HepG2 (cell line): ENCODE measurements around the gene GON7. TPM values are rescaled to one million over a fixed set of nuclear protein-coding genes. Genes with fewer than 3 reads are reported as not detected.

Experiments used
- ATAC-seq: fragments of 200-7000 bp; cut with Tn5 transposase; 3 replicates; pipeline ENCODE4 v1.9.1; 2020; ENCODE audit warnings: mild to moderate bottlenecking, moderate library complexity
- BruUV-seq: library from RNA; stranded (reverse); fragments of 400-500 nt; replicated peaks from 2 replicates; lab custom pipeline; 2021; lab: Mats Ljungman, UMichigan
- CTCF ChIA-PET: fragments of 300-600 bp; formaldehyde crosslinking; extraction: SDS; loops from one replicate; lab custom pipeline; 2021; ENCODE audit warnings: low total read pairs, inconsistent platforms, low intra/inter-chr PET ratio; lab: Yijun Ruan, JAX
- POLR2A ChIA-PET: fragments of 350-600 bp; sonication (Branson Sonifier 250); formaldehyde crosslinking; loops from one replicate; lab custom pipeline; 2020; ENCODE audit warnings: antibody characterized with exemption, inconsistent platforms; lab: Yijun Ruan, JAX
- DNase-seq: peaks from one replicate; pipeline ENCODE4 v3.0.0-alpha.2; 2015; ENCODE audit warnings: low spot score
- FAIRE-seq: peaks from 3 replicates; lab custom pipeline; 2011; peaks lifted over from hg19 to GRCh38; lab: Jason Lieb, UNC
- H2AFZ ChIP-seq: one replicate; pipeline ENCODE4 v1.6.1; 2011; ENCODE audit warnings: low read length, inconsistent platforms
- H3K27ac ChIP-seq: fragments of 300-600 bp; 3 replicates; pipeline ENCODE4 v1.8.0; 2011; ENCODE audit warnings: mixed run types, mild to moderate bottlenecking, mixed read lengths, low read length, inconsistent platforms; ENCODE audit not compliant: insufficient read depth; ENCODE audit errors: extremely low read length
- H3K27me3 ChIP-seq, 2 experiments: fragments of 200-600 bp in 1 of 2; 2 replicates in 1 of 2; 3 replicates in 1 of 2; pipeline versions ENCODE4 v1.6.0 to v1.8.0; 2011; ENCODE audit warnings: low read length in 2 of 2, mild to moderate bottlenecking in 2 of 2, moderate library complexity in 2 of 2, inconsistent platforms in 1 of 2; ENCODE audit not compliant: insufficient read depth in 2 of 2, control insufficient read depth in 1 of 2
- H3K36me3 ChIP-seq, 2 experiments: fragments of 200-600 bp in 1 of 2; replicated peaks in 1 of 2; 2 replicates in 1 of 2; 3 replicates in 1 of 2; pipeline versions ENCODE4 v1.5.1 to v1.8.0; 2011; ENCODE audit warnings: low read length in 2 of 2, inconsistent platforms in 1 of 2; ENCODE audit not compliant: insufficient read depth in 2 of 2, control insufficient read depth in 1 of 2
- H3K4me1 ChIP-seq: 2 replicates; pipeline ENCODE4 v1.5.1; 2012; ENCODE audit warnings: low read length, inconsistent platforms; ENCODE audit not compliant: insufficient read depth
- H3K4me2 ChIP-seq: 2 replicates; pipeline ENCODE4 v1.6.0; 2011; ENCODE audit warnings: low read depth, low read length, inconsistent platforms
- H3K4me3 ChIP-seq, 3 experiments: fragments of 200-600 bp in 1 of 3; sonication (generic), shearing (Covaris generic) in 1 of 3; replicated peaks in 1 of 3; 2 replicates each; pipeline ENCODE4 v1.5.1; 2011 to 2016; ENCODE audit warnings: low read length in 3 of 3, inconsistent platforms in 2 of 3, low read depth in 2 of 3, mild to moderate bottlenecking in 2 of 3, control low read depth in 1 of 3, mixed read lengths in 1 of 3; ENCODE audit not compliant: insufficient read depth in 1 of 3
- H3K79me2 ChIP-seq: one replicate; pipeline ENCODE4 v1.6.1; 2011; ENCODE audit warnings: low read length, inconsistent platforms; ENCODE audit not compliant: insufficient read depth
- H3K9ac ChIP-seq: 2 replicates; pipeline ENCODE4 v1.6.0; 2011; ENCODE audit warnings: mild to moderate bottlenecking, low read depth, low read length, inconsistent platforms; ENCODE audit not compliant: insufficient read depth
- H3K9me3 ChIP-seq: 2 replicates; pipeline ENCODE4 v1.5.1; 2012; ENCODE audit warnings: mild to moderate bottlenecking, low read length
- H4K20me1 ChIP-seq: 2 replicates; pipeline ENCODE4 v1.6.0; 2011; ENCODE audit warnings: inconsistent platforms, mild to moderate bottlenecking, low read length, moderate library complexity; ENCODE audit not compliant: insufficient read depth
- MED8 ChIP-seq: sonication (generic); formaldehyde crosslinking; IDR thresholded peaks from 2 replicates; pipeline ENCODE4 v1.8.1; 2023; ENCODE audit warnings: mild to moderate bottlenecking, missing genetic modification reagents; ENCODE audit not compliant: insufficient replicate concordance
- NKX3-1 ChIP-seq: sonication (generic); formaldehyde crosslinking; IDR thresholded peaks from 2 replicates; pipeline ENCODE4 v1.5.0; 2020; ENCODE audit warnings: missing genetic modification reagents
- REXO4 ChIP-seq: sonication (generic); formaldehyde crosslinking; IDR thresholded peaks from 2 replicates; pipeline ENCODE4 v1.8.0; 2022; ENCODE audit warnings: missing genetic modification reagents, mild to moderate bottlenecking, borderline replicate concordance
- RFXANK ChIP-seq: IDR thresholded peaks from 2 replicates; pipeline ENCODE4 v1.6.1; 2016
- SOX5 ChIP-seq: IDR thresholded peaks from 2 replicates; pipeline ENCODE4 v1.6.1; 2016; ENCODE audit warnings: borderline replicate concordance
- SRF ChIP-seq: IDR thresholded peaks from 2 replicates; pipeline ENCODE4 v1.6.1; 2011; ENCODE audit warnings: mild to moderate bottlenecking, low read depth, low read length, moderate library complexity
- SSRP1 ChIP-seq: IDR thresholded peaks from 2 replicates; pipeline ENCODE4 v1.6.1; 2016; ENCODE audit warnings: control low read depth
- THAP11 ChIP-seq: IDR thresholded peaks from 2 replicates; pipeline ENCODE4 v1.6.1; 2016; ENCODE audit warnings: missing biosample characterization, missing genetic modification reagents
- TP53 ChIP-seq: sonication (generic); formaldehyde crosslinking; conservative IDR thresholded peaks from 2 replicates; pipeline ENCODE4 v1.4.0; 2020; ENCODE audit warnings: missing genetic modification reagents
- ZNF230 ChIP-seq: sonication (generic); formaldehyde crosslinking; IDR thresholded peaks from 2 replicates; pipeline ENCODE4 v1.4.0; 2020; ENCODE audit warnings: mild to moderate bottlenecking, missing genetic modification reagents
- ZNF235 ChIP-seq: sonication (generic); formaldehyde crosslinking; IDR thresholded peaks from 2 replicates; pipeline ENCODE4 v1.8.1; 2023; ENCODE audit warnings: mild to moderate bottlenecking, missing genetic modification reagents, borderline replicate concordance
- ZNF605 ChIP-seq: sonication (generic); formaldehyde crosslinking; IDR thresholded peaks from 2 replicates; pipeline ENCODE4 v1.8.0; 2022; ENCODE audit warnings: mild to moderate bottlenecking, missing genetic modification reagents
- ZNF614 ChIP-seq: IDR thresholded peaks from 2 replicates; pipeline ENCODE4 v1.6.1; 2018; ENCODE audit warnings: missing biosample characterization, missing genetic modification reagents, inconsistent platforms, borderline replicate concordance
- WGBS: methylation state at CpG from one replicate; pipeline ENCODE4 v1.1.6; 2017; ENCODE audit warnings: low lambda C conversion rate; 5-methylcytosine and 5-hydroxymethylcytosine counted together
- in situ Hi-C: cut with HindIII; loops from 2 replicates; pipeline ENCODE4 v1.10.0; 2017; ENCODE audit warnings: low pct_unique_long_range_greater_than_20kb; ENCODE audit not compliant: extremely low pct_ligation_motif_present
- intact Hi-C: fragments of 100-400 bp; cut with micrococcal nuclease; formaldehyde crosslinking; loops from one replicate; pipeline ENCODE4 v1.10.0; 2022; ENCODE audit not compliant: unreplicated experiment
- polyA plus RNA-seq, 8 experiments: library from polyadenylated mRNA; depleted of rRNA in 3 of 8; stranded (reverse) in 7 of 8; unstranded in 1 of 8; fragments of >200 nt; fragmentation: Illumina TruSeq in 4 of 8; extraction: Trizol in 4 of 8; gene quantifications; 2 replicates each; pipeline versions ENCODE4 v1.2.1 to v1.2.3, GENCODE V29; 2011 to 2016; ENCODE audit warnings: low read depth in 4 of 8, missing spikeins in 1 of 8, mixed read lengths in 1 of 8; ENCODE audit not compliant: insufficient read depth in 1 of 8
- total RNA-seq, 5 experiments: library from RNA; depleted of rRNA; stranded (reverse); fragments of >200 nt; fragmentation: Illumina TruSeq; extraction: Trizol; gene quantifications; 2 replicates each; pipeline ENCODE4 v1.2.3, GENCODE V29; 2016; ENCODE audit warnings: low read depth in 1 of 5
- TF ChIP-seq, protein P1 (sequence below): sonication (generic); formaldehyde crosslinking; IDR thresholded peaks from 2 replicates; pipeline ENCODE4 v1.4.0; 2020; ENCODE audit warnings: mild to moderate bottlenecking, missing genetic modification reagents
- TF ChIP-seq, protein P2 (sequence below): sonication (generic); IDR thresholded peaks from 2 replicates; pipeline ENCODE4 v1.6.1; 2016; ENCODE audit warnings: low read depth, borderline replicate concordance
- TF ChIP-seq, protein P3 (sequence below): sonication (generic); formaldehyde crosslinking; IDR thresholded peaks from 2 replicates; pipeline ENCODE4 v1.4.0; 2020; ENCODE audit warnings: missing genetic modification reagents, low read depth, mild to moderate bottlenecking, borderline replicate concordance
- TF ChIP-seq, protein P4 (sequence below): sonication (generic); formaldehyde crosslinking; conservative IDR thresholded peaks from 2 replicates; pipeline ENCODE4 v1.4.0; 2020; ENCODE audit warnings: missing genetic modification reagents

The GON7 gene
- total and polyA plus RNA-seq, 2 of the 13 experiments (the other 11 are each of a cell fraction or from before 2014, with no cell fraction given) = 11.9 to 28.0 TPM

DNA sequence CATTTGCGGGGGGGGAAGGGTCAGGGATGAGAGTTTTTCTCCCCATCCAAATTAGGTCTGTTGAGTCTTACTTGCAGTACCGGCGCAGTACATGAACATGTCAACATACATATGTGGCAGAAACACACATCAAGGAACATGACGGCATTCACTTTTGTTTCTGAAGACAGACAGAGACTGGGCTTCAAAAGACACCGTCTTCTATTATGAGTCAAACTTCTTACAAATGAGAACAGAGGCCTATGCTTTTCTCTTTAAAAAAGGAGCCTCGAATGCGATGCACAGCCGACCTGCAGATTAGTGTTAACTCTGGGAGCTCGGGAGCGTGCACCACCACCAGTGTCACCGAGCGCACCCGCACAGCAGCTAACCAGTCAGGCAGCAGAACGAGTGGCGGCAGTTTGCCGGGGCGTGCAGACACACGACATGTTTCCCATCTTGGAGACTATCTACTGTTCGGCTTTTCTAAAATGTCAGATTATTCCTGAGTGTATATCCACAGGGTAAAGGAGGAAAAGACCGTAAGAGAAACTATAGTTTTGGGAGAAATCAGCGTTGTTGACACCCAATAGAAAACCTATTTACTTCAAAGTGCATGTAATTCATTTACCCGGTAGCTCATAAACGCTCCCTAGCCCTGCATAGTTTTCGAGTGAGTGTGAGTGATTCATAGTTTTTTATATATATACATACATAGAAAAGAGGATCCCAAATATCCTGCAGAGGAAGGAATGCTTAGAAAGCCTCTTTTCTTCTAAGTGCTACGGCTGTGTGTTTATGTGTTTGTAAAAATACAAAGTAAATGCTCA, 33.2 kb upstream of the GON7 start:
- DNase-seq (no peak), FAIRE-seq (no peak), ATAC-seq (no peak)
- peaks cover 3% of the 10 kb centered on the region; the same call in 1 of the 2 replicates for H3K4me1 ChIP-seq
- 97% methylated on average over 25 of the region's 25 CpGs for WGBS
- H3K9me3 ChIP-seq = no peaks in the 10 kb centered on the region
- in situ Hi-C loops = loop anchor here (10.0 kb wide), 1 partner anchor 305 kb away; no protein-coding TSS in a partner anchor
- TF ChIP-seq ZNF605 (CRISPR knock-in tag) = no peak
- no peak for TF ChIP-seq ZNF230 (CRISPR knock-in tag)
- no peak for TF ChIP-seq TP53 (CRISPR knock-in tag)
- no peak for TF ChIP-seq ZNF235 (CRISPR knock-in tag)
- no peak for TF ChIP-seq REXO4 (CRISPR knock-in tag)
- TF ChIP-seq, protein P1, sequence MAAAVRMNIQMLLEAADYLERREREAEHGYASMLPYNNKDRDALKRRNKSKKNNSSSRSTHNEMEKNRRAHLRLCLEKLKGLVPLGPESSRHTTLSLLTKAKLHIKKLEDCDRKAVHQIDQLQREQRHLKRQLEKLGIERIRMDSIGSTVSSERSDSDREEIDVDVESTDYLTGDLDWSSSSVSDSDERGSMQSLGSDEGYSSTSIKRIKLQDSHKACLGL (CRISPR knock-in tag) = no peak
- TF ChIP-seq, protein P2, sequence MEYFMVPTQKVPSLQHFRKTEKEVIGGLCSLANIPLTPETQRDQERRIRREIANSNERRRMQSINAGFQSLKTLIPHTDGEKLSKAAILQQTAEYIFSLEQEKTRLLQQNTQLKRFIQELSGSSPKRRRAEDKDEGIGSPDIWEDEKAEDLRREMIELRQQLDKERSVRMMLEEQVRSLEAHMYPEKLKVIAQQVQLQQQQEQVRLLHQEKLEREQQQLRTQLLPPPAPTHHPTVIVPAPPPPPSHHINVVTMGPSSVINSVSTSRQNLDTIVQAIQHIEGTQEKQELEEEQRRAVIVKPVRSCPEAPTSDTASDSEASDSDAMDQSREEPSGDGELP = no peak
- TF ChIP-seq SOX5 (CRISPR knock-in tag) = no peak
- no peak for TF ChIP-seq ZNF614 (CRISPR knock-in tag)
- no peak for TF ChIP-seq THAP11 (CRISPR knock-in tag)
- TF ChIP-seq, protein P3, sequence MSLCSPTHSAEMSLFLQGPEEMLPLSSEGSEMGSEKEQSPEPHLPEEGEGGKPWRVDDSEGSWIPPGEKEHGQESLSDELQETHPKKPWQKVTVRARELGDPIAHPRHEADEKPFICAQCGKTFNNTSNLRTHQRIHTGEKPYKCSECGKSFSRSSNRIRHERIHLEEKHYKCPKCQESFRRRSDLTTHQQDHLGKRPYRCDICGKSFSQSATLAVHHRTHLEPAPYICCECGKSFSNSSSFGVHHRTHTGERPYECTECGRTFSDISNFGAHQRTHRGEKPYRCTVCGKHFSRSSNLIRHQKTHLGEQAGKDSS (CRISPR knock-in tag) = no peak
- TF ChIP-seq RFXANK (CRISPR knock-in tag) = no peak
- TF ChIP-seq, protein P4, sequence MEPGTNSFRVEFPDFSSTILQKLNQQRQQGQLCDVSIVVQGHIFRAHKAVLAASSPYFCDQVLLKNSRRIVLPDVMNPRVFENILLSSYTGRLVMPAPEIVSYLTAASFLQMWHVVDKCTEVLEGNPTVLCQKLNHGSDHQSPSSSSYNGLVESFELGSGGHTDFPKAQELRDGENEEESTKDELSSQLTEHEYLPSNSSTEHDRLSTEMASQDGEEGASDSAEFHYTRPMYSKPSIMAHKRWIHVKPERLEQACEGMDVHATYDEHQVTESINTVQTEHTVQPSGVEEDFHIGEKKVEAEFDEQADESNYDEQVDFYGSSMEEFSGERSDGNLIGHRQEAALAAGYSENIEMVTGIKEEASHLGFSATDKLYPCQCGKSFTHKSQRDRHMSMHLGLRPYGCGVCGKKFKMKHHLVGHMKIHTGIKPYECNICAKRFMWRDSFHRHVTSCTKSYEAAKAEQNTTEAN (CRISPR knock-in tag) = no peak
- no peak for TF ChIP-seq MED8 (CRISPR knock-in tag)
- TF ChIP-seq SRF = no peak
- TF ChIP-seq SSRP1 (CRISPR knock-in tag) = no peak
- no peak for TF ChIP-seq NKX3-1 (CRISPR knock-in tag)
- no peak overlapping the region for H3K9ac ChIP-seq
- H3K4me3 ChIP-seq = no peak overlapping the region
- ChIA-PET POLR2A (interaction anchor here (0.6 kb wide), 1 partner anchor 56 kb away, joined by 3 read pairs; the partner anchor contains the start of gene MOAP1), CTCF (no interaction called here)
- H3K4me2 ChIP-seq = no peak overlapping the region
- intact Hi-C loops = no loop called here
- H3K79me2 ChIP-seq = no peaks in the 10 kb centered on the region
- no peaks in the 10 kb centered on the region for H4K20me1 ChIP-seq
- no TSS peak for BruUV-seq
- no peak overlapping the region for H2AFZ ChIP-seq
- H3K27ac ChIP-seq = no peak overlapping the region
- H3K27me3 ChIP-seq = no peaks in the 10 kb centered on the region
- H3K36me3 ChIP-seq = peaks cover 11 to 24% of the 10 kb centered on the region in 2 experiments
